Fibroblast of mammary gland (primary cell): Measurements from ENCODE around the gene PAPOLB.

Experiments used
- DNase-seq: peaks from one replicate; pipeline ENCODE4 v3.0.0-alpha.2; 2010; ENCODE audit warnings: low read depth
- H3K4me3 ChIP-seq: 2 replicates; pipeline ENCODE4 v1.5.1; 2011; ENCODE audit warnings: low read depth, mild to moderate bottlenecking, low read length, moderate library complexity; ENCODE audit not compliant: control insufficient read depth
- CTCF ChIP-seq: conservative IDR thresholded peaks from 2 replicates; pipeline ENCODE4 v1.5.1; 2011; ENCODE audit warnings: low read depth, low read length, inconsistent platforms; ENCODE audit not compliant: control insufficient read depth, insufficient read depth

Gene PAPOLB

DNA sequence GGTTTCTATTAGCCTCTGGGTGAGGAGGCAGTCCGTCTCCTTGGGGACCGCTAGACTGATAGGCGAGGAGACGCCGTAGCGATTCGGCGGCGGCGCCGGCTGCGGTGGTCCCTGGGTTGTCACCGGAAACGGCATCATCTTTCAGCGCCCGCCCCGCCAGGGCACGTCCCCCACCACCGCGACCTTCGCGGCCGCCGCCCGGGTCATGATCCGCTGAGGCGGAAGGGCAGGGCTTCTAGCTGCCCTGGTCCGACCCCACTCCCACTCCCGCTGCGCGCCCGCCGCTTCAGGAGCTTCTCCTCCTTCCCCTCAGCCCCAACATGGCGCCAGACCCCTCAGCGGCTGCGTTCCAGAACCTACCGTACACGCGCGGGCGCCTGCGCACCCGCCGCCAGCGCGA is at the start of gene PAPOLB:
Gene PAPOLB, minus strand, starts transcription at position 358 of the 400 bp plus-strand sequence. Its CDS starts 220 bp downstream, at position 138.
- no peak for DNase-seq
- no peak for TF ChIP-seq CTCF
- H3K4me3 ChIP-seq: peak within 1 kb of the TSS; percentile 27

DNA sequence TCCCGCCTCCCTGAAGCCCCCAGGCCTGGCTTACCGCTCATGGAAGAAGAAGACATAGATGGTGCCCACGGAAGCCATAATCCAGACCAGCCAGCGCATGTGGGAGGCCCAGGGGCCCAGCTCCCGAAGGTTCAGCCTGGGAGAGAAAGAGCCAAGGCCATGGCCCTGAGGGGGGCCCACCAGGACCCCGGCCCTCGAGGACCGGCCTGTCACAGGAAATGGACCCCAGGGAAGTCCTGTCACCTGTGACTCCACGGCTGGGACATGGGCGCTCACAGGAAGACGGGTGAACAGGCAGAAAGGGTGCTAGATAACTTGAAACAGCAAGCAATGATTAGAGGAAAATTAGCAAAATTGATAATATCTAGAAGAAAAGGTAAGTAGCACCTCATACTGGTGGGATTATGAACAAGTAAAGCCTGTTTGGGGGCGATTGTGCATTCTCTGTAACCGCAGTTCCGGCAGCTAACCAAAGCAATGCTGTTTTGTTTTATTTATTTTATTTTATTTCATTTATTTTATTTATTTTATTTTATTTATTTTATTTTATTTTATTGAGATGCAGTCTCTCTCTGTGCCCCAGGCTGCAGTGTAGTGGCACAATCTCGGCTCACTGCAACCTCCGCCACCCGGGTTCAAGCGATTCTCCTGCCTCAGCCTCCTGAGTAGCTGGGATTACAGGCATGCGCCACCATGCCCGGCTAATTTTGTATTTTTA is 49.4 kb upstream of the PAPOLB start:
- no peak overlapping the region for H3K4me3 ChIP-seq
- no peak for DNase-seq
- no peak for TF ChIP-seq CTCF

- H3K4me3 ChIP-seq: no peak overlapping the region
- TF ChIP-seq CTCF: no peak
- peak; percentile 6 for DNase-seq
Measured at GRCh38 chr7:4906682-4907081, 44.9 kb upstream of the PAPOLB start.

DNA sequence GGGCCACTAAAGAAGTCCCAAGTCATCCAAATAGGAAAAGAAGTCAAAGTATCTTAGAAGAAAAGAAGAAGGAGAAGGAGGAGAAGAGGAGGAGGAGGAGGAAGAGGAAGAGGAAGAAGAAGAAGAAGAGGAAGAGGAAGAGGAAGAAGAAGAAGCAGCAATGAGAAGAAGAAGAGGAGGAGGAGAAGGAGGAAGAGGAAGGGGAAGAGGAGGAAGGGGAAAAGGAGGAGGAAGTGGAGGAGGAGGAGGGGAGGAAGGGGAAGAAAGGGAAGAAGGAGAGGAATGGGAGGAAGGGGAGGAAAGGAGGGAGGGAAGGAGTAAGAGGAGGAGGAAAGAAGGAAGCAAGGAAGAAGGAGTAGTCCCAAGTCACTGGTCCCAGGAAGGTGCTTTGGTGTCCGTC is 43.3 kb upstream of the PAPOLB start:
- DNase-seq: no peak
- H3K4me3 ChIP-seq: no peak overlapping the region
- TF ChIP-seq CTCF: no peak

DNA sequence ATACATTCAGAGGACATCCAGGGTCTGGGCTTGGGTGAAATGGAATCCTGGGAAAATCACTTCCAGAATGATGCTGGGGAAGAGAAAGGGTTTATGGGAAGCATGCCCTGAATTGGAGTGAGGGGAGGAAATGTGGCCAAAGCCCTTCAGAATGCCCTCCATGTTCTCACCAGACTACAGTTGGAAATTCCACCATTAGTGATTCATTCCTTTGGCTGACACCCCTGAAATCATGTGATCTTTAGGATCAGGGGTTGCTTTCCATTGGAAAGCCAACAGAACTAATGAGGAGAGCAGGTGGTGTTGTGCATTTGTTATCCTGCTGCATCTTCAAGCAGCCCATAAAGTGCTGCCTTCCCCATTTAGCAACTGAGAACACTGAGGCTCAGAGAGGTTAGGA is 42.5 kb upstream of the PAPOLB start:
- no peak overlapping the region for H3K4me3 ChIP-seq
- TF ChIP-seq CTCF: no peak
- no peak for DNase-seq

DNA sequence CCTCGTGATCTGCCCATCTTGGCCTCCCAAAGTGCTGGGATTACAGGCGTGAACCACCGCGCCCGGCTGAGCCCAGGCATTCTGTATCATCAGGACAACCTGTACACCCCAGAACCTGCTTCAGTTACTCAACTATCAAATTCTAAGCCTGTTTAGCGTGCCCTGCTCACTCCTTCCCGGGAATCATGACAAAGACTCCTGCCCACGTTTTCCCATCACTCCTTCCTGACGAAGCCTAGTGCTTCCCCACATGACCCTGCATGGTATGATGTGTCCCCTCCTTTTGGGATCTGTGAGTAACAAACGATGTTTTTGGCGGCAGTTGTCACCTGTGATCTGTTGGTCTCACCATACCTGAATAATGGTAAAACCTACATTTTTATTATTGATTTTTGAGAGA is 33.9 kb upstream of the PAPOLB start:
- DNase-seq: no peak
- no peak overlapping the region for H3K4me3 ChIP-seq
- no peak for TF ChIP-seq CTCF

DNA sequence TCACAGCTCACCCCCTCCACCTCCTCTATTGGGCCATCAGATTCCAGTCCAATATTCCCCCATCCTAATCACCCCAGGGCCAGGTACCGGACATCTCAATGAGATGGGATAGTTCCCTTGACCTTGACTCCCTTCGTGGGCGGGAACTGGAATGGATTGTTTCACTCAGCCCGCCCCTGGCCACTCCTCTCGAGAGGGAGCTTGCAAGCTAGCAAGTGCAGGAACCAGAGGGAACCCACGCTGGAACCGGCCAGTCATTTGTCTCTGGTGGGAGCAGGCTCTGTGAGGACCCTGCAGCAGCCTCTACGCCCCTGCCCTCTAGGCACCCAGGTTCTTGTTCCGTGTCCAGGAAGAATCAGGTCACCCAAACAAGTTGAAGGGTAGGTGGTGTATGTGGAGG is 32.7 kb upstream of the PAPOLB start:
- no peak for TF ChIP-seq CTCF
- no peak for DNase-seq
- H3K4me3 ChIP-seq: no peak overlapping the region
